Activated B cell treated with CpG ODN at 0.5 μM for 24 hours (primary cell): ENCODE measurements around the gene LMO3. TPM values are rescaled to one million over a fixed set of nuclear protein-coding genes. Genes with fewer than 3 reads are reported as not detected.

Source experiments
- ATAC-seq: fragments of 200-7000 bp; cut with Tn5 transposase; one replicate; pipeline ENCODE4 v1.10.0; 2021; ENCODE audit warnings: low read depth, mild to moderate bottlenecking, moderate library complexity
- CTCF ChIA-PET: fragments of 350-600 bp; sonication (Branson Sonifier 250); formaldehyde crosslinking; loops from one replicate; lab custom pipeline; 2021; ENCODE audit warnings: antibody characterized with exemption; lab: Charles Lee
- POLR2A ChIA-PET: fragments of 350-600 bp; sonication (Branson Sonifier 250); formaldehyde crosslinking; loops from one replicate; lab custom pipeline; 2021; ENCODE audit warnings: antibody characterized with exemption; lab: Charles Lee
- DNase-seq: peaks from one replicate; pipeline ENCODE4 v3.0.0; 2022
- H3K27ac Mint-ChIP-seq: one replicate; pipeline ENCODE4 v1.8.0; 2020; ENCODE audit warnings: mixed read lengths
- H3K27me3 Mint-ChIP-seq: one replicate; pipeline ENCODE4 v1.8.0; 2021; ENCODE audit warnings: mixed read lengths
- H3K36me3 Mint-ChIP-seq: one replicate; pipeline ENCODE4 v1.8.0; 2021; ENCODE audit warnings: low read depth, mixed read lengths
- H3K4me1 Mint-ChIP-seq: one replicate; pipeline ENCODE4 v1.8.0; 2021; ENCODE audit warnings: mixed read lengths
- H3K4me3 Mint-ChIP-seq: one replicate; pipeline ENCODE4 v1.8.0; 2020; ENCODE audit warnings: mild to moderate bottlenecking, mixed read lengths
- H3K9me3 Mint-ChIP-seq: one replicate; pipeline ENCODE4 v1.8.0; 2020; ENCODE audit warnings: mixed read lengths
- CTCF ChIP-seq: fragments of 200-600 bp; IDR thresholded peaks from one replicate; pipeline ENCODE4 v1.8.0; 2022; ENCODE audit warnings: antibody characterized with exemption, mild to moderate bottlenecking
- intact Hi-C: fragments of 100-400 bp; cut with micrococcal nuclease; formaldehyde crosslinking; loops from one replicate; pipeline ENCODE4 v1.15.1; 2024
- total RNA-seq: library from RNA; stranded (reverse); gene quantifications from 2 replicates; pipeline ENCODE4 v1.2.3, GENCODE V29; 2022

LMO3 gene
- total RNA-seq, 1 donor from 2014 or later: not detected

- ChIA-PET CTCF (interaction anchor here (0.5 kb wide), 1 partner anchor 44 kb away, joined by 3 read pairs; no protein-coding TSS in a partner anchor), POLR2A (no interaction called here)
- DNase-seq (no peak), ATAC-seq (no peak)
- H3K27me3 Mint-ChIP-seq: peaks cover 29% of the 10 kb centered on the region
- H3K36me3 Mint-ChIP-seq: no peaks in the 10 kb centered on the region
- H3K27ac Mint-ChIP-seq: no peak overlapping the region
- H3K4me1 Mint-ChIP-seq: peaks cover 2% of the 10 kb centered on the region
- no peaks in the 10 kb centered on the region for H3K9me3 Mint-ChIP-seq
- intact Hi-C loops: no loop called here
- H3K4me3 Mint-ChIP-seq: no peak overlapping the region
- no peak for TF ChIP-seq CTCF
These were observed 2.6 kb downstream of the LMO3 start for GRCh38 chr12:16603260-16603915.

GRCh38 chr12:16602412-16602811 lies 3.5 kb downstream of the LMO3 start:
- Mint-ChIP-seq H3K4me1 (peaks cover 2% of the 10 kb centered on the region), H3K9me3 (no peaks in the 10 kb centered on the region), H3K27me3 (peaks cover 24% of the 10 kb centered on the region), H3K4me3 (no peak overlapping the region), H3K36me3 (no peaks in the 10 kb centered on the region), H3K27ac (no peak overlapping the region)
- intact Hi-C loops: no loop called here
- no peak for TF ChIP-seq CTCF
- ChIA-PET CTCF (no interaction called here), POLR2A (no interaction called here)
- DNase-seq: no peak
- no peak for ATAC-seq

GRCh38 chr12:16600525-16600924 lies 5.4 kb downstream of the LMO3 start:
- DNase-seq (no peak), ATAC-seq (no peak)
- Mint-ChIP-seq H3K4me3 (no peak overlapping the region), H3K27me3 (peaks cover 12% of the 10 kb centered on the region), H3K27ac (no peak overlapping the region), H3K4me1 (no peaks in the 10 kb centered on the region), H3K9me3 (no peaks in the 10 kb centered on the region), H3K36me3 (no peaks in the 10 kb centered on the region)
- TF ChIP-seq CTCF: no peak
- intact Hi-C loops: no loop called here
- ChIA-PET CTCF (no interaction called here), POLR2A (no interaction called here)

GRCh38 chr12:16599081-16599480 lies 6.9 kb downstream of the LMO3 start:
- no peak overlapping the region for H3K4me3 Mint-ChIP-seq
- intact Hi-C loops: no loop called here

GRCh38 chr12:16594797-16595196 lies 11.2 kb downstream of the LMO3 start:
- no peaks in the 10 kb centered on the region for H3K36me3 Mint-ChIP-seq

More at GRCh38 chr12:16599081-16599480, 6.9 kb downstream of the LMO3 start:
- TF ChIP-seq CTCF: no peak
- H3K27ac Mint-ChIP-seq: no peak overlapping the region
- POLR2A ChIA-PET: no interaction called here
- H3K27me3 Mint-ChIP-seq: peaks cover 4% of the 10 kb centered on the region
- H3K36me3 Mint-ChIP-seq: no peaks in the 10 kb centered on the region
- H3K9me3 Mint-ChIP-seq: no peaks in the 10 kb centered on the region
- DNase-seq: no peak
- CTCF ChIA-PET: no interaction called here
- no peak for ATAC-seq
- H3K4me1 Mint-ChIP-seq: no peaks in the 10 kb centered on the region

More at GRCh38 chr12:16594797-16595196, 11.2 kb downstream of the LMO3 start:
- H3K27me3 Mint-ChIP-seq: no peaks in the 10 kb centered on the region
- H3K4me1 Mint-ChIP-seq: no peaks in the 10 kb centered on the region
- TF ChIP-seq CTCF: no peak
- no peaks in the 10 kb centered on the region for H3K9me3 Mint-ChIP-seq
- DNase-seq: no peak
- intact Hi-C loops: no loop called here
- no peak for ATAC-seq
- no peak overlapping the region for H3K27ac Mint-ChIP-seq
- ChIA-PET POLR2A (no interaction called here), CTCF (no interaction called here)
- H3K4me3 Mint-ChIP-seq: no peak overlapping the region
